T-helper 2 cell treated with Interferon-gamma antibody and Interleukin-4, amounts not matched to agents 100 ng/mL and 5 ng/mL, for 36 hours (primary cell): ENCODE data around the gene WDSUB1. TPM values are rescaled to one million over a fixed set of nuclear protein-coding genes. Genes with fewer than 3 reads are reported as not detected.

ENCODE experiments used
- intact Hi-C: fragments of 100-400 bp; cut with micrococcal nuclease; formaldehyde crosslinking; loops from one replicate; pipeline ENCODE4 v1.15.1; 2023
- total RNA-seq: library from RNA; stranded (reverse); gene quantifications from 2 replicates; pipeline ENCODE4 v1.2.3, GENCODE V29; 2022

The WDSUB1 gene
- total RNA-seq, 1 donor from 2014 or later, result 6.5 TPM

GRCh38 chr2:159270744-159271379 is 15.6 kb downstream of the WDSUB1 start:
- intact Hi-C loops, result no loop called here

DNA sequence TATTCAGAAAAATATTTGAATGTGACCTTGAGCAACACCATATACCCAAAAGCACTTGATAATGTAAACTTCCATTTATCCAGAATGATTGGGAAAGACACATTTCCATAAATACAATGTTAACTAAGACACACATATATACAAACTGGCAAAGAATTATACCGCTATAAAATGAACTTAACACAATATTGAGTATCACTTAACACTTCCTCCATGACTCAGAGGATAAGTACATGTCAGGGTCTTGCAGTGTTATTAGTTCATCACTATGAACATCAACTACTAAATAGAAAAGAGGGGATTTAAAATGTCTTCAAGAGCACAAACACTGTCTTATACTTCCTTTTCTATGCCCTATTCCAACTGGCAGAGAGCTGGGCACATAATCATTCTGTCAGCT is 18.6 kb downstream of the WDSUB1 start:
- intact Hi-C loops, result no loop called here

GRCh38 chr2:159266554-159266953 is 19.9 kb downstream of the WDSUB1 start:
- intact Hi-C loops, result no loop called here

GRCh38 chr2:159265171-159265576 is 21.3 kb downstream of the WDSUB1 start:
- intact Hi-C loops, result no loop called here

GRCh38 chr2:159262904-159263303 is 23.6 kb downstream of the WDSUB1 start:
- intact Hi-C loops, result no loop called here

GRCh38 chr2:159262226-159262625 is 24.3 kb downstream of the WDSUB1 start:
- intact Hi-C loops, result no loop called here

DNA sequence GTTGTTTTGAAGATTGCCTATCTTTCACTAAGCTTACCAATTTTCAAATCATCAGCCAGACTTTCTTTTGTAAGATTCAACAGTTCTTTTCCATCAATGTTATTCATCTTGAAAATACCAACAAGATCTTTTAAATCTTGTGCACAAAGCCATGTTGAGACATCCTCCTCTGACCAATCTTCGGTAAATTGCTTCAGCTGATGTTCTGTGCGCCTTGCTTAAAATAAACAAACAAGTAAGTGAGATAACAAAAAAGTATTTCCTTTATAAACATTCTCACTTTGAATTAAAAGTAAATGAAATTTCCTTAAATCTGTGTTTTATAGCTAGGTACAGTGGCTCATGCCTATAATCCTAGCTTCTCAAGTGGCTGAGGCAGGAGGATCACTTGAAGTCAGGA is 30.3 kb downstream of the WDSUB1 start:
- intact Hi-C loops, result no loop called here

GRCh38 chr2:159252905-159253304 is 33.6 kb downstream of the WDSUB1 start:
- intact Hi-C loops, result no loop called here

DNA sequence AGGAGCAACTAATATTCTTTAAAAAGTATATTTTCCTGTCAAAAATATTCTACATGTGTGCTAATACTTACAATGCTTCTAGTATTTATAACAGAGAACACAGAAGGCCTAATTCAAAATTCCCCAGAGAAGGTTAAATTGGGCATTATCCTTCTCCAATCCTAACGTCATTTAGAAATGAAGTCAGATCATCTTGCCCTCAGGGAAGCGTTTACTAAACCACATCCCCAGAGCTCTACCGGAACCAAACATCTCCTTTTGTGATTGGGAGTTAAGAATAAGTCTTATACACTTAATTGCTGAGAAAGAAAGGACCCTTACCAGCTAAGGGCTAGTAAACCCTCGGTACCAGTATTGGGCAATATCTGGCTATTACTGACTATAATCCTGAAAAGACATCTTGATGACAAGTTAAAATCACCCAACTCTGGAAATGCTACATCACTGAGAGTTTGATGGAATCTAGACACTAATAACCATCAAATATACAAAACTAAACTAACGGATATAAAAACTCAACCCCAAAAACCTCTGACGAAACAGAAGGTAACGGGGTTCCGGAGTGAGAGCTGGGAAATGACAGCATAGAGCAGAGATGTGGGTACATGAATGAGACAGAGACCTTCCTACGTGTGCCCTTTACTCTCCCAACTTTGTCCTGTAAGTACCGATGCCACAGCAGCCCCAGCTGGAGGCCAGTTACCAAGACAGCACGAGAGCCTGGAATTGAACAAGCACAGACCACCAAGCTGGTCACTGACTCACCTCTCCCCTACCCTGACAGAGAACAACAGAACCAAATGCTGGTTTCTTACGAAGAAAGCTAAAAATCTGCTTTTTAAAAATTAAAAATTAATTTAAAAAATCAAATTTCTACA is 35.0 kb downstream of the WDSUB1 start:
- intact Hi-C loops, result no loop called here

GRCh38 chr2:159249990-159250715 is 36.4 kb downstream of the WDSUB1 start:
- intact Hi-C loops, result no loop called here

GRCh38 chr2:159246325-159246988 is 40.0 kb downstream of the WDSUB1 start:
- intact Hi-C loops, result no loop called here

DNA sequence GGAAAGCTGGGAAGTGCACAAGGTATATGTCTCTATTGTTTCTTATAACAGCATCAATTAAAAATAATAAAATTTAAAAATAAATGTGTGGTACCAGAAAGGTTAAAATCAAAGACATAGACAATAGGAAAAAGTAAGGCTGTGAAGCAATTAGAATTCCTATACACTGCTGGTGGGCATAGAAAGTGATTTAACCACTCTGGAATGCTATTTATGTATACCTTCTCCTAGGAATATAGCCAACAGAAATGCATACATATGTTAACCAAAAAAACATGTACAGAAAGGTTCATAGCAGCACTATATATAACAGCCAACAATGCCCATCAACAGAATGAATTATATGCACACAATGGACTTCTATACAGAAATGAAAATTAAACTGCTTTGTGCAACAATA is 43.0 kb downstream of the WDSUB1 start:
- intact Hi-C loops, result no loop called here

DNA sequence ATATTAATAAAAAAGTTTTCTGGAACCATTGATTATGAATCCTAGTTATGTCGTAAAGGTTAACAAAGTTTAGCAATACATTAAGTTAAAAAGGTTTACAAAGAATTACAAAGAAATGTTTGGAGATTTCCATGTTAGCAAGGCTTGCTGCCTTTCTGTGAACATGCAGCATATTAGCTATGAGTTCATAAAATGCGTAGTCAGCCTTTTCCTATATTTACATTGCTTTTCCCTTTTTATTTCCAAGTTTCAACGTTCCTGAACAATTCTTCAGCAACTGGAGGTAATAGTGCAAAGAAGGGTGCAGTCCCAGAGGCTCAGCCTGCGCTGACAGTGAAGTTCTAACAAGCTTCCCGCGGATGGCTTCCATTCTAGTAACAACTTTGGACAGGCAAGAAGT is 51.6 kb downstream of the WDSUB1 start:
- intact Hi-C loops, result no loop called here

DNA sequence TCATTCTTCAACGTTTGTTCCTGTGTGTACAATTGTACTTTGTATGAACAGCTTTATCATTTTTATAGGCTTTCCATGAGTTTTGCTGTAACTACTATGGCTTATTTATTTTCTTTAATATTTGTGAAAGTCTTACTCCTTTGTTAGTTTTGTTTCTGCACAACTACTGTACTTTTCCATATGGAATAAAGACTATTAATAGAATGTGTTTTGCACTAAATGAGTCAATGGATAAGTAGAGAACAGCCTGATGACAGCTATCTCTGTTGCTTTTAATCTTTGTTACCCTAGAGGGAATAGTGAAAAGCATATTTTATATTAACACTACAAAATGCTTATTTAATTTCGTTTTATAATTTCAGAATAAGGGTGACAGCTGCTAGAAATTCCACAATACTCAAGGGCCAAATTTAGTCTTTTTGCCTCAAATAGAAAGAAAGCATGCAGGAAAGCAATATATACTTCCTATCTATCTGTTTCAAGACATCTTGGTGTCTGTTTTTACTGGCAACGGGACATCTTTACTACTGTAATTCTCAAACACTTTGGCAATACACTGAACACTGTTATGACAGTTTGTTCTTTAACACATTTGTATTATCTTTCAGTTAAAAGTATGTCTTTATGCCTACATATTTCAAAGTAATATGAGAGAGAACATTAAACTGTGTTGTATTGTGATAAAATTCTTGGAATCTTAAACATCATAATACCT is 53.9 kb downstream of the WDSUB1 start:
- intact Hi-C loops, result no loop called here

DNA sequence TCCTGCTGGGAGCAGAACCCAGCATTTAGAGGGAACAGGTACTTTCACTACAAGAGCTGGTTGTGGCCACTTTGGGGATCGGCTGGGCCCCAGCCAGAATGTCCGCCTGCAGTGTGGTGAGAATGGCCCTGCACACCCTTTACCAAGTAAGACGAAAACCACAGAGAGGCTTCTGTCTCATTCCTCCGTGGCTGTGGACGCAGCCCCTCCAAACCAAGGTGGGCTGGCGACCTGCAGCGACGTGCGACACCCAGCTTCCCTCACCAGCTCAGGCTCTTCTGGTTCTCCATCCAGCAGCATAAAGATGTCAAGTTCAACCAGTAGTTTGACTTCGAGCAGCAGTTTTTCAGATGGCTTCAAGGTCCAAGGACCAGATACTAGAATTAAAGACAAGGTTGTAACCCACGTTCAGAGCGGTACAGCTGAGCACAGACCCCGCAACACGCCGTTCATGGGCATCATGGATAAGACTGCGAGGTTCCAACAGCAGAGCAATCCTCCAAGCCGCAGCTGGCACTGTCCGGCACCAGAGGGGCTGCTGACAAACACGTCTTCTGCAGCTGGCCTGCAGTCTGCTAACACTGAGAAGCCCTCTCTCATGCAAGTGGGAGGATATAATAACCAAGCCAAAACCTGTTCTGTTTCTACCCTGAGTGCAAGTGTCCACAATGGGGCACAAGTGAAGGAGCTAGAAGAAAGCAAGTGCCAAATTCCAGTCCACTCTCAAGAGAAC is 56.2 kb downstream of the WDSUB1 start:
- intact Hi-C loops, result no loop called here

- intact Hi-C loops, result no loop called here
These were observed 56.9 kb downstream of the WDSUB1 start for GRCh38 chr2:159229476-159230144.

DNA sequence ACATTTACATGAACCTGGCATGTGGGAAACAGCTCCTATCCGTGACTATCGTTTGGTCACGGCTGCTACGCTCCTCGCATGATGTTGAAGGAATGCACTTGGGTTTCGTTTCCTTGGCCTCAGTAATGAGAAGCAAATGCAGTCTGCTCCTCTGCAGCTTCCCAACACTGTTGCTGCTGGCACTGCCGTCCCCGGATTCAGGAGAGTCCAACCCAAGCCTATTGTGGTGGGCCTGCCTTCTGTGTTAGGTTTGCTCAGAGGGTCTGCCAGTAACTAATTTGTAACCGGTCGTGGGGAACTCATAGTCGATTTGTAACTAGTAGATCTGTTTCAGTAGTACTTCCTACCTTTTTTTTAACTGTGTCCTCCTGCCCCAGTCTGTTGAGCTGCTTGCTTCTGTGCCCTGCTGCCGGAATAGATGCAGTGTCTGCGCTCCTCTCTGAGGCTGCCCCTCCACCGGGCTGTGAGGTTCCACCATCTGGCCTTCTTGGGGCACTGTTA is 58.4 kb downstream of the WDSUB1 start:
- intact Hi-C loops, result no loop called here

DNA sequence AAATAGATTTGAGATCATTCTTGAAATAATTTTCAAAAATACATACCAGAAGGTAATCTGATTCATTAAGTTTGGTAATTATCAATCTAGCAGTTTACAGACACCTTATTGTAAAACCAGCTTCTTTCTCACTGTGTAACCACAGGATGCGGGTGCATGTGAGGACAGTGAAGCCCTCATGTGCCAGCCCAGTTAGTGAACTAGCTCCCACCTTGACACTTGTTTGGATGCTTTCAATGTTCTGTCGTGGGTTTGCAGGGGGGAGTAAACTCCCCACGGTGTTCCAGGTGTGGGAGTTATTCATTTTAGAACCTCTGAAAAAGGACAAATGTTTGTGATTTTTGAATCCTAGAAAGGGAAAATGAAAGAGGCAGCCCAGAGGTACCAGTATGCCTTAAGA is 59.0 kb downstream of the WDSUB1 start:
- intact Hi-C loops, result no loop called here

DNA sequence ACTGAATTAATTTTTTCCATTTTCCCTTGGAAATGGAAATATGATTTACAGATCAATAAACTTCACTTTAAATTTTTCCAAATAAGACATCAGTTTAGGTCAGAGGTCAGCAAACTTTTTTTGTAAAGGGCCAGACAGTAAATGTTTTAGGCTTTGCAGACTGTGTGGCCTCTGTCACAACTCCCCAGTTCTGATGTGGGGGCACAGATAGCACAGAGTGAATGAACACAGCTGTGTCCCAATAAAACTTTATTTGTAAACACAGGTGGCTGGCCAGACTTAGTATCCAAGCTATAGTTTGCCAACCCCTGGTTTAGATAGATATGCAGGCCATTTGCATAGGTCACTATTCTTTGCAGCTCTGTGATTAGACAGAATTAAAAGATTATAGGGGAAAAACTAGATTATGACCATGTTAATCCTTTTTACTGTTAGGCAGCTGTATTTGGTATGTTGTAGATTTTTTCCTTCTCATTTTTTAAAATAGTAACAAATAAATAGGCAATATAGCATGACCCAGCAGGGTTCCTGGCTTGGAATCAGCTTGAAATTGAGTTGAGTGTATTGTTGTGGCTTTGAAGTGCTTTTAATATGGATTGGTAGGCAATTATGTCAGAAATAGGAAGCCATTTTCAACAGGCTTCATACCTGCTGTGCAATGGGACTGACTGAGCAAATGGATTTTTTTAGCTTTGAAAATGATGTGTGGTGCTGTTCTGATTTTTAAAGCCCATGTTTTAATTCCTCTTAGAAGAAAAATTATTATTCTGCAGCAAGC is 59.7 kb downstream of the WDSUB1 start:
- intact Hi-C loops, result no loop called here
